GM19463 (cell line): Measurements from ENCODE around the gene RASAL2.
A peak's percentile ranks its signal among the peaks of the same experiment; 100 is the strongest.
"Not testable (repeated sequence)": the region's sequence is repeated elsewhere in the genome, so short reads cannot be mapped to it uniquely, and the experiment has no call there.

Experiments used
- ATAC-seq: cut with Tn5 transposase; IDR thresholded peaks from one replicate; pipeline ENCODE4 v1.9.1; 2021; ENCODE audit warnings: mild to moderate bottlenecking, moderate library complexity; ENCODE audit not compliant: unreplicated experiment

The RASAL2 gene

GRCh38 chr1:178500091-178500770 is 406.3 kb downstream of the RASAL2 start:
- no peak for ATAC-seq

- ATAC-seq = no peak
Observed at GRCh38 chr1:178500936-178501554, 407.1 kb downstream of the RASAL2 start.

- ATAC-seq = peak; percentile 84
Observed at GRCh38 chr1:178501705-178502329, 407.9 kb downstream of the RASAL2 start.

GRCh38 chr1:178502330-178502714 is 408.4 kb downstream of the RASAL2 start:
- ATAC-seq = no peak

GRCh38 chr1:178502856-178503255 is 409.0 kb downstream of the RASAL2 start:
- ATAC-seq = no peak

- ATAC-seq = not testable (repeated sequence)
Observed at GRCh38 chr1:178503316-178503715, 409.4 kb downstream of the RASAL2 start.

- no peak for ATAC-seq
Observed at GRCh38 chr1:178503849-178504248, 409.9 kb downstream of the RASAL2 start.

GRCh38 chr1:178504286-178504685 is 410.4 kb downstream of the RASAL2 start:
- no peak for ATAC-seq

- ATAC-seq = no peak
Observed at GRCh38 chr1:178506177-178506576, 412.3 kb downstream of the RASAL2 start.

- ATAC-seq = no peak
Observed at GRCh38 chr1:178506669-178507068, 412.8 kb downstream of the RASAL2 start.

GRCh38 chr1:178509414-178510007 is 415.6 kb downstream of the RASAL2 start:
- ATAC-seq = no peak

- ATAC-seq = no peak
Observed at GRCh38 chr1:178510155-178510554, 416.3 kb downstream of the RASAL2 start.

GRCh38 chr1:178512566-178513277 is 418.8 kb downstream of the RASAL2 start, which contains the start of gene TEX35:
Gene TEX35 (plus strand): TSS chr1:178513109. CDS start chr1:178513189, 80 bp downstream.
- ATAC-seq = no peak

- no peak for ATAC-seq
Observed at GRCh38 chr1:178513278-178513983, 419.5 kb downstream of the RASAL2 start.

- no peak for ATAC-seq
Observed at GRCh38 chr1:178516110-178516509, 422.2 kb downstream of the RASAL2 start.

GRCh38 chr1:178518894-178519293 is 425.0 kb downstream of the RASAL2 start:
- no peak for ATAC-seq

GRCh38 chr1:178520803-178521202 is 426.9 kb downstream of the RASAL2 start:
- ATAC-seq = no peak

GRCh38 chr1:178521241-178521640 is 427.3 kb downstream of the RASAL2 start:
- ATAC-seq = no peak

GRCh38 chr1:178527117-178527516 is 433.2 kb downstream of the RASAL2 start:
- ATAC-seq = no peak

- ATAC-seq = no peak
Observed at GRCh38 chr1:178528228-178528952, 434.5 kb downstream of the RASAL2 start.
